Measurements from ENCODE around the gene ACSL3.

DNA sequence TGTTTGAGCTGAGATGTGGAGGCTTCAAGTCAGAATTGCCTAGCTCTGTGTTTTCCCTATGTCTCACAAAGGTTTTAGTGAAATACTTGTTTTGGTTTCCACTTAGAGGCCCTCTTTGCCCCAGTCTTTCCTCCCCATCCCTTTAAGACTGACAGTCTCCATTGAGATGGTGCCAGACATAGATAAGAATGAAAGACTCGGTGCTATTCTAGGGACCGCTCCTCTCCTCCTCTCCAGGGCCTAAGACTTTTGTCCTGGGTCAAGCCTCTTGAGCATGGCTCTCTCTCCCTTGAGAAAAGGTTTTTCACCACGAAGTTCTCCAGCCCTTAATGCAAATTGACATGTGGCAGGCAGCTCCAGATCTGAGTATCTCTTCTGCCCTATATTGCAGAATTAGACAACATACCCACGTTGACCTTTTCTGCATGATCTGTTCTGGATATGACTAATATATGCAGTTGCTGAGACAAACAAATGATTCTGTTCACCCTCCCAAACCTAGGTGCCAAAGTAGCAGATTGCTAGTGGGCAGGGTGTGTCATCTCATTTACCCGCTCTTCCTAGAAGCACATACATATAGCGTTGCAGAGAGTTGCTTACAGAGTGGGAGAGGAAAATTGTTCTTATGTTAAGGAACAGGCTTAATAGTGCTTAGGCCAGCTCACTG lies 47.5 kb upstream of the ACSL3 start:
- TF ChIP-seq, protein P1, sequence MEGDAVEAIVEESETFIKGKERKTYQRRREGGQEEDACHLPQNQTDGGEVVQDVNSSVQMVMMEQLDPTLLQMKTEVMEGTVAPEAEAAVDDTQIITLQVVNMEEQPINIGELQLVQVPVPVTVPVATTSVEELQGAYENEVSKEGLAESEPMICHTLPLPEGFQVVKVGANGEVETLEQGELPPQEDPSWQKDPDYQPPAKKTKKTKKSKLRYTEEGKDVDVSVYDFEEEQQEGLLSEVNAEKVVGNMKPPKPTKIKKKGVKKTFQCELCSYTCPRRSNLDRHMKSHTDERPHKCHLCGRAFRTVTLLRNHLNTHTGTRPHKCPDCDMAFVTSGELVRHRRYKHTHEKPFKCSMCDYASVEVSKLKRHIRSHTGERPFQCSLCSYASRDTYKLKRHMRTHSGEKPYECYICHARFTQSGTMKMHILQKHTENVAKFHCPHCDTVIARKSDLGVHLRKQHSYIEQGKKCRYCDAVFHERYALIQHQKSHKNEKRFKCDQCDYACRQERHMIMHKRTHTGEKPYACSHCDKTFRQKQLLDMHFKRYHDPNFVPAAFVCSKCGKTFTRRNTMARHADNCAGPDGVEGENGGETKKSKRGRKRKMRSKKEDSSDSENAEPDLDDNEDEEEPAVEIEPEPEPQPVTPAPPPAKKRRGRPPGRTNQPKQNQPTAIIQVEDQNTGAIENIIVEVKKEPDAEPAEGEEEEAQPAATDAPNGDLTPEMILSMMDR (IDR thresholded peaks at IDR 0.05 in 4 of 5, conservative IDR thresholded peaks at IDR 0.05 in 1 of 5), result no peak
- no peak for TF ChIP-seq POLR2A (IDR thresholded peaks at IDR 0.05)
